H4 (cell line): ENCODE data around the gene TPD52L2. TPM values are rescaled to one million over a fixed set of nuclear protein-coding genes. Genes with fewer than 3 reads are reported as not detected.

Experiments
- DNase-seq: peaks from one replicate; pipeline ENCODE4 v3.0.0-alpha.2; 2015; ENCODE audit warnings: low spot score
- total RNA-seq: library from RNA; depleted of rRNA; stranded (reverse); fragments of >200 nt; shearing (Covaris generic); gene quantifications from 2 replicates; pipeline ENCODE4 v1.2.3, GENCODE V29; 2014; rRNA removed

TPD52L2 gene
- total RNA-seq = 44.7 and 56.7 TPM in 2 replicates

DNA sequence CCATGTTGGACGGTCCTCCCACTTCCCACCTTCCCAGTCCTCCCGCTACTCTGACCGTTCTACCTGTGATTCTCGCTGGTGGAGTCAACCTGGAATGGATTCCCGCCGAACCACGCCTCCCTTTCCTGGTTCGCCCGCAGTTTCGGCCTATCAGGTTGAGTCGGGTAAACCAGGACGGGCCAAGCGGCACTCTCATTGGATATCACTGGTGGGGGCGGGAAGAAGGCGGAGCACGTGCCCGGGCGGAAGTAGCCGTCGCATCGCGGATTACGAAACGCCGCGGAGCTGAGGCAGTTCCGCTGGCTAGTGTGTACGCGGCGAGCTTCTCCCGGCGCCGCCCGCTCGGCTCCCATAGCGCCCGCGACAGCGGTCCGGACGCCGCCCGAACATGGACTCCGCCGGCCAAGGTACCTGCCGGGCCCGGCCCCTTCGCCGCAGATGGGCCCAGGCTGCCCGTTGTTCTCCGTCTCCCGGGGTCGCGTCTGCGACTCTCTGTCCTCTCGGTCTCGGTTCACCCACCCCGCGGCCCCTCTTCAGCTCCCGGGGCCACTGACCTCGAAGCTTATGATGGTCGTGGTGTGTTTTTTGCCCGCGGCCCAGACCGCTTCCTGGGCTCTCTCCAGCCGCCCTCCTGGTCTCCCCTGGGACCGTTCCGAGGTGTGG lies at the start of gene TPD52L2:
TSS of gene TPD52L2 (plus strand) at position 293 of the 663 bp plus-strand sequence. CDS start at position 389, 96 bp downstream.
- DNase-seq = peak; percentile 99

DNA sequence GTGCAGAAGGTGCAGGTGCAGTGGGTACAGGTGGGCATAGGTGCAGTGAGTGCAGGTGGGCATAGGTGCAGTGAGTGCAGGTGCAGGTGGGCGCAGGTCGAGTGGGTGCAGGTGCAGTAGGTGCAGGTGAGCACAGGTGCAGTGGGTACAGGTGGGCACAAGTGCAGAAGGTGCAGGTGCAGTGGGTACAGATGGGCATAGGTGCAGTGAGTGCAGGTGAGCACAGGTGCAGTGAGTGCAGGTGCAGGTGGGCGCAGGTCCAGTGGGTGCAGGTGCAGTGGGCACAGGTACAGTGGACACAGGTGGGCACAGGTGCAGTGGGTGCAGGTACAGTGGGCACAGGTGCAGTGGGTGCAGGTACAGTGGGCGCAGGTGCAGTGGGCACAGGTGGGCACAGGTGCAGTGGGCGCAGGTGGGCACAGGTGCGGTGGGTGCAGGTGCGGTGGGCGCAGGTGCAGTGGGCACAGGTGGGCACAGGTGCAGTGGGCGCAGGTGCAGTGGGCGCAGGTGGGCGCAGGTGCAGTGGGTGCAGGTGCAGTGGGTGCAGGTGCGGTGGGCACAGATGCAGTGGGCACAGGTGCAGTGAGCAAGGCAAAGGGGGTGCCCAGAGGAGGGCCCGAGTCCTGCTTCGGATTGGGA lies 49.3 kb upstream of the TPD52L2 start:
- no peak for DNase-seq

DNA sequence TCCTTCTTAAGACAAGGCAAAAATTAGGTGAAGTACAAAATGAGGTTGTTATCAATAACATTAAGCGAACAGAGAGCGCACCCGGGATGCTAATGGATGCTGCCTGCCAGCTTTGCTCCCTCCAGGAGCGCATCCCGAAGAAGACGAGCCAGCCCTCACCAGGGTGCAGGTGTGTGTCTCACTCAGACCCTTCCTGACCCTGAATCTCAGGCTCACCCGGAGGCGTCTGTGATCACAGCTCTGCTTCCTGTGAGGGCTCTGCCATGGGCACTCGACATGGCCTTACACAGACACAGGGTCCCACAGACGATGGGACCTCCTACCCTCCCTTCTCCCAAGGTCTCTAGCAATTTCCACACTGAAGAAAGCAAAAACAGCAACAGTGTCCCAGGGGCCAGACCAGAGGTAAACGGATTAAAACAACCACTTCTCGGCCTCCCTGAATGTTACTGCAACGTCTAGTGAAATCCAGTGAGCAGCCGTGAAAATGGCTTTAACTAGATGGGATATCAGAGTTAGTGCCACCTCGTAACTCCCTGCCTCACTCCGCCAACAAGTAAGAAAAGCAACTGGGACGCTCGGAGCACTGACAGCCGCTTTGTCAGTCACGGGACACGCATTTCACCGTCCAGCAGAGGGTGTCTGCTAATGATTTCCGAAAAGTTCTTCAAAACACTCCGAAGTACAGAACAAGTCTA lies 45.7 kb upstream of the TPD52L2 start:
- no peak for DNase-seq

DNA sequence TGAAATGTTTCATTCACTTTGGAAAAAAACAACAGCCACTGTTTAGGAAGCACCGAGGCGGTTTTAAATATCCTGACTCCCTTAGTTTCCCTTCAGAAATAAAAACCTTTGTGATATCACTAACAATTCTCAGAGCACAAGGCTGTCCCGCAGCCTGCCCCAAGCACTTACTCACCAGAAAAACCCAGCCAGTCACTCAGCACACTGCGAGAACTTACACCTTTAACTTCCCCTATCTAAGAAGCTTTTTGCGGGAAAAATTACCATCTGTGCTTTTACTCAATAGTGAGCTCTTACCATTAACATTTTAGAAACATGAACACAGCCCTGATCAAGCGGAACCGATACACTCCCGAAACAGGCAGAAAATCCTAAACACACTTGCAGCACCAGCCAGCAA lies 43.3 kb upstream of the TPD52L2 start:
- DNase-seq = no peak

DNA sequence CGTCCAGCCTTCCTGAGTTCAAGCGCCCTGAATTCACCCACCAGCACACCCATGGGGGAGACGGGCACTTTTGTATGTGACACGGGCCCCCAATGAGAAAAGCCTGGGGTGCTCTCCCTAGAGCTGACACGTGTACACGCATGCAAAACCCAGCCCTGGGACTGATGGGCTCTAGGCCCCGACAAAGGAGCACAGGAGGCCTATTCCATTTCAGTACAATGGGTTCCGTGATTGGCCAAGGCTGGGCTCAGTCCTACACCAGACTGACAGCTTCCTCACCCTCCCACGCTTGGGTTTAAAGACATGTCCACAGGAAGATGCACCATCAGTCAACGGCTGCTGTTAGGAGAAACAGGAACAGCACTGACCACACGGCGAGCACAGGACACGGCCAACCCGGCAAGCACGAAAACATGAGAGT lies 42.8 kb upstream of the TPD52L2 start:
- DNase-seq = no peak

DNA sequence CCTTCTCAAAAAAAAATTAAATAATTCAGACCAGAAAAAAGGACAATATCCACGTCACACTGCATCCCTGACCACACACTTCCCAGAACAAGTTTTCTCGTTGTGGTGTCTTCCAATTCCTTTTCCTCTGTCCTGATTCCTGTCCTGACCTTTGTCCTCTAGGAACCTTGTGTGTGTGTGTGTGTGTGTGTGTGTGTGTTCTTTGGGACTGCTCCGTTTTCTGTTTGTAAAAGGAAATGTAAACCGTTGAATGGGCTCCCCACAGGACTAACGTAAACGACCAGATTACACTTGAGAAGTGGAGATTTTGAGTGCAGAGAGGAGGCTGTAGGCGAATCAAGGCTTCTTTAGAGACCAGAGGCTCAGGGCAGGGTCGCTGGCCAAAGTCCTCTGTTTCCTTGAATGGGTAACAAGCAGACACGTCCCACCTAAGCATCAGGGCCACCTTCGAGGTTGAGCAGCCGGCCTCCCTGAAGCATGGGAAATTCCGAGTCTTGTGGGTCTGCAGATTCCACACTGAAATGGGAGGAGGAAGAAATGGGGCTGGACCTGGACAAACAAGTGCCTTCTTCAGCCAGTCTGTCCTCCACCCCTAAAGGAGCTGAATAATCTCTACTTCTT lies 41.3 kb upstream of the TPD52L2 start:
- DNase-seq = no peak

DNA sequence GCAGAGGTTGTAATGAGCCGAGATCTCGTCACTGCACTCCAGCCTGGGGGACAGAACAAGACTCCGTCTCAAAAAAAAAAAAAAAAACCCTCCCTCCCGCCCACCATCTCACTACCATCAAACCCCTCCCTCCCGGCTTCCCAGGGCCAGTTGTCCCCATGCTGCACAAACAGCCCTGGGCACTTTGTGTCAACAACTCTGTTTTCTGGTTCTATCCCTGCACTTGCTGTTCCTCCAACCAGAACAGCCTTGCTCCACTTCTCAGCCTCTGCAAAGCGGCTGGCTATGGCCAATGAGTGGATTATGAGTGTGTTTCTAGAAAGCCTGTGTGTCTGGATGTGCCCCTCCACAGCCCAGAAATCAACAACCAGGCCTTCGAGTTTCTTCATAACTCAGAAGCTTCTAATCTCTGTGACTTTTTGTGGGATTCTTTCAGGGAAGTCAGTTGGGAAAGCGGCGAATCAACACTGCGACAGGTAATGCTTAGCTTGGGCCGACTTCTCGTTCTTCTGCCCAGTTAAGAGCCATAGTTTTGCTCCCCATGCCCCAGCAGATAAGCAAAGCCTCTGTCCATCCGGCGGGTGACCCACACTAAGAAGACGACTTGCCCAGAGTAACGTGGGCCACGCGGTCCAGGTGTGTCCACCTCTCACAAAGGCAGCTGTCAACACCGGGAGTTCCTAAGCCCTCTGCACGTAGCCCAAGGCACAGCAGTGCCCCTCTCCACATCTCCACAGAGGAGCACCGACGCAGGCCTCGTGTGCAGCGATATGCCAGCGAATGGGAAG lies 39.5 kb upstream of the TPD52L2 start:
- no peak for DNase-seq

DNA sequence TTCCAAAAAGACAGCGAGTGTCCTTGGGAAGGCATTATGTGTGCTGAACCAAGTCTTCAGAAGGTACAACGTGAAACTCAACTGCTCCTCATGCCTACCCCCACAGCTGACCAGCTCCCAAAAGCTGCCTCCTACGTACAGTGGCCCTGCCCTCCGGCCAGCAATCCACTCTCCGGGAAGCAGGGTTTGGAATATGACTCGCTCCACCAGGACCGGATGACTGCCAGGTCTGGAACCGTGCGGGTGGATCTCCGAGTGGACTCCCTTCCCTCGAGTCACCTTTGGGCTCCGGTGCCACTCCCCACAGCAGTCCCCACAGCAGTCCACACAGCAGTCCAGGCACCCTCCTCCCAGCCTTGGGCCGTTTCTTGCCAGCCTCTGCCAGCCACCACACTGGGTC lies 38.3 kb upstream of the TPD52L2 start:
- DNase-seq = no peak

DNA sequence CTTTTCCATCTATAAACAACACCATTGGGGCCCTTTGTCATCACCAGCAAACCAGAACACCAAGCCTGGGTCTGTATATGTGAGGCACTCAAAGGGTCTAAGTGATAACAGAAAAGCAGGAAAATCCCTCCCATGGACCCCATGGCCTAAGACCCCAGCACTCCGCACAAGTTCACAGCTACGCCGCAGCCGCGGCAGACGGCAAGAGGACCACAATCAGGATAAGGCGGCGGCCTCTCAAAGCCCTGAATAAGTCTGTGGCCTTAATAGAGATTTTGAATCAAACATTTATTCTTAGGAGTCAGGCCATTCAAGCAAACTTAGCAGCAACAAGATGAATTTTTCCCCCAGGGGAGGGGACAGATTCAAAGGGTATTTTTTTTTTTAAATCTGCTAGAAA lies 36.9 kb upstream of the TPD52L2 start:
- no peak for DNase-seq

DNA sequence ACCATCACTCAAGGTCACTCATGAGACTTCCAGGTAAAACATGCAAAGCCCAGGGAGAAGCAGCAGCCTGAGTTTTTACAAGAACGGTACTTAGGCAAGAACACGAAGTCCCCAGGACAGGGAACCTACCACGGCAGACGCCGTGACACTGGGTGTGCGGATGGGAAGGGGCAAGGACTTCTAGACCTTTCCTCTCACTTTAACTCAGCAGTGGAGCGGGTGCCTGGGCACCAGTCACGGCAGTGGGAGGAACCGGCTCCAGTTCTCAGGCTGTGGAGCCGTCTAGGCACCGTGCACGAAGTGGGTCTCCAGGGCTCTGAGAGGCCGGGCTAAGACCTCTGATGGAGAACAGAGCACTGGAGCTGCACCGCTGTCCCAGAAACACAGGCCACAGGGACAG lies 36.5 kb upstream of the TPD52L2 start:
- DNase-seq = no peak

DNA sequence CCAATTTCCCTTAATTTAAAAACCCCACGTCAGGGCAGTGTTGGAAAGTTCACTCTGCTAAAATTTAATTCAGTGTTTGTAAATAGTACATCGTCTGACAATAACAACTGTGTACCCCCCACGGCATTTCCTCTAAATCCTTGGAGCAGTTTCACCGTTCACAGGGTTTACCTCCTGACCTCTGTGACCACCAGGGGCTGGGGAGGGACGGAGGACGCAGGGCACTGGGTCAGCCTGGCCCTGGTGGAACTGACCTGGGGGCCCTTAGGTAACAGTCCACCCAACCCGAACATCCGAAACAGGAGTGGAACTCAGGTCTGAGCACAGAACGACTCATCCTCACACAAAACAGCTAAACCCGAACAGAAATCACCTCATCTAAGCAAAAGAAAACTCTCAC lies 36.1 kb upstream of the TPD52L2 start:
- DNase-seq = no peak

DNA sequence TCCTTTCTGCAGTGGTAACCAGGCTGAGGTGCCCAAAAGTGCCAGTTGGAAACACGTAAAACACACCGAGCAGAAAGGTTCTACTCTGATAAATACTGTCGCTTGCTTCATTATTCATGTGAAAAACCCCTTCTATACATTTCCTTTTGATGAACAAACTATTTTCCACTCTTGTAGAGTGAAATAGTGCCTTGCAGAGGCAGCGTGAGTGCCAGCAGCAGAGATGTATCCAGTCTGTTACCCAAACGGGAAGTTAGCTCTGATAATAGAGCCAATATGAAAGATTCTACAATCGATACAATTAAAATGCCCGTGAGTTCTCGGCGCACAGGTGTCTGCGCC lies 35.5 kb upstream of the TPD52L2 start:
- DNase-seq = no peak

DNA sequence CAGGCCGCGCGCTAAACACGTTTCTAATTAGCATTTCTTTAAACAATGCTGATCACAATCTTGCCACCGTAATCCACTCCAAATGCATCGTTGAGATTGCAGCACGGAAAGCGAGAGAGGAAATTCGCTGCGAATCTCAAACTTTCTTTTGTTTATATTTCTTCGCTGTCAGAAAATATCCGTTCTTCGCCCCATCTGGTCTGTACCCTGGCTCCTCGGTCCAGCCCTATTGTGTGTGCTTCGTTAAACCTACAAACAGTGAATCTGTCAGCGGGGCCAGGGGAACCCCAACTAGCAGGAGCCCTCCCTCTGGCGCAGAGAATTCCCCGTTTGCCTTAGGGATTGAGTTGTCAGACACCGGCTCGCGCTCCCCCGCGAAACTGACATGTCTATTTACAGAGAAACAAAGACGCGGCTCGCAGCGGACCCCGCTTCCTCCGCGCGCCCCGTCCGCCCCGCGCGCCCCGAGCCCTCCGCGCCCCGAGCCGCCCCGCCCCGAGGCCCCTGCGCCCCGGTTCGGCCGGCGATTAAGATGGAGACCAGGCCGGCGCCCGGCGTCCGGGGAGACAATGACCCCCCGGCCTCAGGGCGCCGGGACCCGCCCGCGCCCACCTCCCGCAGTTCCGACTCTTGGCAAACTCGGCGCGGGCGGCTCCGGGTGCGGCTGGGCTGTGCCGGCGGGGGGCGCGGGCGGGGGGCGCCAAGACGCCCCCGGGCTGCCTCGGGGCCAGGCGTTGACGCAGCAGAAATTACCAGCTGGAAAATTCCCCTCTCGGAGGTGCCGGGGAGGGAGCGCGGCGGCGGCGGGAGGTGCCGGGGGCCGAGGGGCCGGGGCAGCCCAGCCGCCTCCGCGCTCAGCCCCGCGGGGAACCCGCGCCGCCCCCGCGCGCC lies 34.9 kb upstream of the TPD52L2 start:
- no peak for DNase-seq

DNA sequence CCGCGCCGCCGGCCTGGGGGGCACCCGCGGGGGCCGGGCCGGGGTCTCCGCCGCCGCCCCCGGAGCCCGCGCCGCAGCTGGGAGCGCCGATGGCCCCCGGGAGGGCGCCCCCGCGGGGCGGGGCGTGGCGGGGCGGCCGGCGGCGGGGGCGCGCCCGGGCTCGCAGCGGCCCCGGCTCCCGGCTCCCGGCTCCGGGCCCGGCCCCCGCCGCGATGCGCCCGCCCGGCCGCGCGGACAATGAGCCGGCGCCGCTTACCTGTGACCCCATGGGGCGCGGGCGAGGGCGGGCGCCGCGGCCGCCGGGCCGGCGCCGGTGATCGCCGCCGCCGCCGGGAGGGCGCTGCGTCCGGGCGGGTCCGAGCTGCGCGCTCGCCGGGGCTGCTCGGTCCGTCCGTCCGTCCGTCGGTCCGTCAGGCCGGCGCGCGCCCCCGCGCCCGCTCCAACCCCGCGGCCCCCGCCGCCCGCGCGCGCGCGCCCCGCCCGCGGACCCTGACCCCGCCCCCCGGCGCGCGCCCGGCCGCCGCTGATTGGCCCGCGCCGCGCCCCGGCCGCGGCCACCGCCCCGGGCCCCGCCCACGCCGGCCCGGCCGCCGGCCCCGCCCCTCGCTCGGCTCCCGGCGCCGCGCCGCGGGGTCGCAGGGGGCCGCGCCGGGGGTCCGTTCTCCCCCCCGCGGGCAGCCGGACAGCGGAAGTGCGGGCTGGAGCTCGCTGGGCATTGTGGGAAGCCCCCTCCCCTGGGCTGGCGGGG lies 34.1 kb upstream of the TPD52L2 start, which contains the start of gene ZBTB46:
TSS of gene ZBTB46 (minus strand) at position 424 of the 748 bp plus-strand sequence. CDS start 40,507 bp downstream, outside the sequence.
- no peak for DNase-seq

DNA sequence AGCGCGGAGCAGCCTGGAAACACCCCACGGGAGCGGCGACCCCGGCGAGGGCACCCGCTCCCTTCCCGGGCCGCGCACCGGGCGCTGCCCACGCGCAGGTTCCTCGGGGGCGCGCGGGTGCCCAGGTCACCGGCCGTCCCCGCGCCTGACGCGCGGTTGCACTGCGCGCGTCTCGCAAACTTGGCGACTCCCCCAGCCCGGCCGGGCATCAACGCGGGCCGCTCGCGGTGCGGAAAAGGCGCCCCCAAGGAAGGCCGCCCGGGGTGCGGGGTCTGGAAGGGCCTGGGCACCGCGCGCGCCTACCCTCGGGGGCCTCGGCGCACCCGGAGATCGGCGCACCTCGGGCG lies 33.5 kb upstream of the TPD52L2 start:
- no peak for DNase-seq

DNA sequence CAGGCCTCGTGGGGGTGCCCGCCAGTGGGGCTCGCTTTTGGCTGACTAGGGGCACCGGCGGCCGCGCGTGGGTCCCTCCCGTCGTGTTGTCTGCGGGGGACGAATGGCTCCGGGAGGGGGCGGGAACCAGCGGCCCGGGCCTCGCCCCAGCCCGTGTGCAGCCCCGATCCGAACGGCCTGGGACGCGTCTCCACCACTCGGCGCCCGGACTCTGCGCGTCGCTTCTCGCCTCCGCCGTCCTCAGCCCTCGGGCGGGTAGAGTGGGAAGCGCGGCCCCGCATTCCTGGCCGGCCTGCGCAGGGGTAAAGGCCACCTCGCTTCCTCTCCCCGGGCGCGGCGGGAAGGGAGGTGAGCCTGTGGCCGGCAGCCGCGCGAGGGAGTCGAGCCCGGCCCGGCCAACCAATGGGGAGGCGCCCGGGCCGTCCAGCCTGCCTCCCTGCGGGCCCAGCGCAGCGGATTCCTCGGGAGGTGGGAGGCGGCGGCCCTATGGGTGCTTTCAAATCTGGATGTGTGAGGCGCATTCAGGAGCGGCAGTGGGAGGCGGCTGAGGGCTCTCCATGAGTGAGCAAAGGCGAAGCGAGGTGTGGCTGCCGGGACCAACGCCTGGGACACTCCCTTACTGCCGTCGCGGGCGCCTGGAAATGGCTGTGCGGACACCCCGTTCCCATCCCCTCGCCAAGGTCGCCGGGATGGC lies 32.9 kb upstream of the TPD52L2 start:
- DNase-seq = no peak

DNA sequence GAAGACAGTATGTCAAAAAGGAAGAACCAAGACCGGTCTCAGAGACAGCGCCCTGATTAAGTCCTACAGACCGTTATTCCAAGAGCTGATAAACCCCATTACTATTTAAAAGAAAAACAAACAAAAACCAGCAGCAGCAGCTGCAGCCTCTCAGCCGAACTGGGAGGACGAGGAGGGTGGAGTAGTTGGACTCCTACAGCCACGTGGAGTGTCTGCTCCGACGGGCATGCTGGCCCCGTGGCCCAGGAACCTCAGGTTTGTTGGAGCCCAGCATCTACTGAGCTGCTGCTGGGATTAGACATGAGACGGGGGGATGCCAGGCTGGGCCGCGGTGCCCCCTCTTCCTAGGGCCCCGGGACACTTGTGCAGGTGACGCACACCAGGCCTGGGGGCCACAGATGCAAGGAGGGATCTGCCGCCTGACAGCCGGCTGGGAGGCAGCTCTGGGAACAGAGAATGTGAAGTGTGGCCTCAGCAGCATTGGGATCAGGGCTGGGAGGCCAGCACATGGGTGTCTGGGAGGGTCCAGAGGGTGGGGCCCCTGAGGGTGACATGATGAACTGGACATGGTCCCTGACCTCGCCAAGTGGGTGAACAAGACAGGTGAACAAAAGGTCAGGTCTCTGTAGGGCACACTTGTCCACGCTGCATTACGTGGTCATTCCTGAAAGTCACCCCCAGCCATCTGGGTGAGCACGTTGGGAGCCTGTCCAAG lies 31.1 kb upstream of the TPD52L2 start:
- DNase-seq = no peak

DNA sequence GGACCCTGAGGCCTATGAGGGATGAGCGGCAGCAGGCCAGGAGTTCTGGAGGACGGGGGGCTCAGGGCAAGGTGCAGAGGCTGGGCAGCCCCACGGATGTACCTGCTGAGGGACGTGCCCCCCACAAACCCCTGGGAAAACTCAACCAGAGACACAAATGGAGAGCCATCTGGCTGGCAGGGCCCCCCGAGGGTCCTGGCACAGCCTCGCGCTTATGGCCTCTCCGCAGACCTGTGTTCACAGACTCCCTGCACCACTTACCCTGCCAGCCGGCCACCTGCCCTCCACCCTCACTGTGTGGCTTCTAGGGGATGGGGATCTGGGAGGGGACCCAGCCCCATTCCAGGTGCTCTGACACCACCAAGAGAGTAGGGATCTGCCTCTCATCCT lies 30.6 kb upstream of the TPD52L2 start:
- DNase-seq = no peak
